Natural killer cell (primary cell): ENCODE measurements around the gene MASP2. TPM values are rescaled to one million over a fixed set of nuclear protein-coding genes. Genes with fewer than 3 reads are reported as not detected.

Source experiments
- ATAC-seq, 3 donors: fragments of 150-1000 bp in 2 of 3; fragments of 200-7000 bp in 1 of 3; cut with Tn5 transposase; 1 replicate in 1 of 3; 2 replicates in 2 of 3; pipeline ENCODE4 v1.10.0; 2021; ENCODE audit warnings: mild to moderate bottlenecking in 2 of 3, moderate library complexity in 2 of 3
- DNase-seq, 2 donors: peaks; one replicate each; pipeline versions ENCODE4 v3.0.0 to v3.0.0-alpha.2; 2013 to 2021; ENCODE audit warnings: mixed read lengths in 1 of 2
- H3K27ac ChIP-seq: one replicate; pipeline ENCODE4 v1.5.1; 2013; ENCODE audit warnings: mild to moderate bottlenecking, low read length
- H3K27me3 ChIP-seq: one replicate; pipeline ENCODE4 v1.6.1; 2013; ENCODE audit warnings: low read length; ENCODE audit not compliant: control insufficient read depth, insufficient read depth
- H3K36me3 ChIP-seq: one replicate; pipeline ENCODE4 v1.6.1; 2013; ENCODE audit warnings: low read length; ENCODE audit not compliant: control insufficient read depth, insufficient read depth
- H3K4me1 ChIP-seq: one replicate; pipeline ENCODE4 v1.6.1; 2013; ENCODE audit warnings: low read length; ENCODE audit not compliant: control insufficient read depth, insufficient read depth
- H3K4me3 ChIP-seq: one replicate; pipeline ENCODE4 v1.5.1; 2013; ENCODE audit warnings: low read length
- H3K9me3 ChIP-seq: one replicate; pipeline ENCODE4 v1.6.1; 2013; ENCODE audit warnings: low read length; ENCODE audit not compliant: control insufficient read depth, insufficient read depth
- H3K27ac Mint-ChIP-seq, 2 donors: one replicate each; pipeline ENCODE4 v1.8.0; 2022; ENCODE audit warnings: mild to moderate bottlenecking in 2 of 2, mixed read lengths in 2 of 2, moderate library complexity in 1 of 2
- H3K27me3 Mint-ChIP-seq, 2 donors: one replicate each; pipeline ENCODE4 v1.8.0; 2022; ENCODE audit warnings: low read depth in 2 of 2, mixed read lengths in 2 of 2
- H3K36me3 Mint-ChIP-seq: one replicate; pipeline ENCODE4 v1.8.0; 2022; ENCODE audit warnings: mixed read lengths
- H3K4me1 Mint-ChIP-seq, 2 donors: one replicate each; pipeline ENCODE4 v1.8.0; 2022; ENCODE audit warnings: mixed read lengths in 2 of 2
- H3K4me3 Mint-ChIP-seq: one replicate; pipeline ENCODE4 v1.8.0; 2022; ENCODE audit warnings: mild to moderate bottlenecking, moderate library complexity, mixed read lengths
- H3K9me3 Mint-ChIP-seq, 2 donors: one replicate each; pipeline ENCODE4 v1.8.0; 2022; ENCODE audit warnings: mixed read lengths in 2 of 2
- WGBS: methylation state at CpG from one replicate; pipeline ENCODE4 v1.1.7; 2013; ENCODE audit warnings: missing lambda C conversion rate; ENCODE audit not compliant: insufficient coverage; 5-methylcytosine and 5-hydroxymethylcytosine counted together
- intact Hi-C: fragments of 100-400 bp; cut with micrococcal nuclease; formaldehyde crosslinking; loops from one replicate; pipeline ENCODE4 v1.14.2; 2022
- total RNA-seq, 4 donors: library from RNA; stranded (reverse); fragments of 120-200 nt in 1 of 4; gene quantifications; one replicate each; pipeline versions ENCODE4 v1.2.3 to v1.2.4, GENCODE V29; 2013 to 2022
- TF ChIP-seq, protein P1 (sequence below): fragments of 200-600 bp; IDR thresholded peaks from one replicate; pipeline ENCODE4 v1.8.0; 2022; ENCODE audit warnings: antibody characterized with exemption

MASP2 gene
- total RNA-seq, 3 donors from 2014 or later (not counting 1 experiment from before 2014, with no cell fraction given), result 0.16 to 0.20 TPM; not detected in 1

DNA sequence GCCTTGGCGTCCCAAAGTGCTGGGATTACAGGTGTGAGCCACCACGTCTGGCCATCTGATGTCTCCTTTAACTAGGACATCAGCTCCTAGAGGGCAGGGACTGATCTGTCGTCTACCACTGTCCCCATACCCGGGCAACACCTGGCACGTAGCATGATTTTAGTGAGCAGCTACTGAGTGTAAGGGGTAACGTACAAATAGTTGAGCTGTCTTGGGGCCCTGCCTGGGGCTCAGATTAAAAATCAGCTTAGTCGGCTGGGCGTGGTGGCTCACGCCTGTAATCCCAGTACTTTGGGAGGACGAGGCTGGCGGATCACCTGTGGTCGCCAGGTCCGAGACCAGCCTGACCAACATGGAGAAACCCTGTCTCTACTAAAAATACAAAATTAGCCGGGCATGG, 11.0 kb upstream of the MASP2 start:
- Histone ChIP-seq H3K36me3 (peaks cover 4% of the 10 kb centered on the region), H3K27me3 (no peaks in the 10 kb centered on the region), H3K4me3 (no peak overlapping the region), H3K9me3 (no peaks in the 10 kb centered on the region), H3K27ac (no peak overlapping the region), H3K4me1 (peaks cover 37% of the 10 kb centered on the region)
- ATAC-seq (no peak), DNase-seq (no peak)
- no peak overlapping the region for H3K4me3 Mint-ChIP-seq
- H3K27me3 Mint-ChIP-seq, result no peaks in the 10 kb centered on the region
- TF ChIP-seq, protein P1, sequence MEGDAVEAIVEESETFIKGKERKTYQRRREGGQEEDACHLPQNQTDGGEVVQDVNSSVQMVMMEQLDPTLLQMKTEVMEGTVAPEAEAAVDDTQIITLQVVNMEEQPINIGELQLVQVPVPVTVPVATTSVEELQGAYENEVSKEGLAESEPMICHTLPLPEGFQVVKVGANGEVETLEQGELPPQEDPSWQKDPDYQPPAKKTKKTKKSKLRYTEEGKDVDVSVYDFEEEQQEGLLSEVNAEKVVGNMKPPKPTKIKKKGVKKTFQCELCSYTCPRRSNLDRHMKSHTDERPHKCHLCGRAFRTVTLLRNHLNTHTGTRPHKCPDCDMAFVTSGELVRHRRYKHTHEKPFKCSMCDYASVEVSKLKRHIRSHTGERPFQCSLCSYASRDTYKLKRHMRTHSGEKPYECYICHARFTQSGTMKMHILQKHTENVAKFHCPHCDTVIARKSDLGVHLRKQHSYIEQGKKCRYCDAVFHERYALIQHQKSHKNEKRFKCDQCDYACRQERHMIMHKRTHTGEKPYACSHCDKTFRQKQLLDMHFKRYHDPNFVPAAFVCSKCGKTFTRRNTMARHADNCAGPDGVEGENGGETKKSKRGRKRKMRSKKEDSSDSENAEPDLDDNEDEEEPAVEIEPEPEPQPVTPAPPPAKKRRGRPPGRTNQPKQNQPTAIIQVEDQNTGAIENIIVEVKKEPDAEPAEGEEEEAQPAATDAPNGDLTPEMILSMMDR, result no peak
- intact Hi-C loops, result no loop called here
- H3K9me3 Mint-ChIP-seq, result no peaks in the 10 kb centered on the region
- no peaks in the 10 kb centered on the region for H3K36me3 Mint-ChIP-seq
- no peak overlapping the region for H3K27ac Mint-ChIP-seq
- H3K4me1 Mint-ChIP-seq, result peaks cover 24 to 36% of the 10 kb centered on the region in 2 donors
- 97% methylated on average over 14 of the region's 14 CpGs for WGBS

GRCh38 chr1:11057477-11057876, 10.4 kb upstream of the MASP2 start:
- TF ChIP-seq, protein P1, result no peak
- no peak overlapping the region for H3K27ac Mint-ChIP-seq
- peaks cover 19 to 31% of the 10 kb centered on the region in 2 donors for H3K4me1 Mint-ChIP-seq
- H3K9me3 ChIP-seq, result no peaks in the 10 kb centered on the region
- no peaks in the 10 kb centered on the region for H3K27me3 Mint-ChIP-seq
- 94% methylated on average over 8 of the region's 8 CpGs for WGBS
- peaks cover 33% of the 10 kb centered on the region for H3K4me1 ChIP-seq
- intact Hi-C loops, result no loop called here
- H3K27me3 ChIP-seq, result no peaks in the 10 kb centered on the region
- ATAC-seq (no peak), DNase-seq (no peak)
- peaks cover 4% of the 10 kb centered on the region for H3K36me3 ChIP-seq
- no peaks in the 10 kb centered on the region for H3K9me3 Mint-ChIP-seq
- H3K4me3 Mint-ChIP-seq, result peak overlapping the region; percentile 35
- H3K4me3 ChIP-seq, result no peak overlapping the region
- H3K36me3 Mint-ChIP-seq, result no peaks in the 10 kb centered on the region
- H3K27ac ChIP-seq, result no peak overlapping the region

DNA sequence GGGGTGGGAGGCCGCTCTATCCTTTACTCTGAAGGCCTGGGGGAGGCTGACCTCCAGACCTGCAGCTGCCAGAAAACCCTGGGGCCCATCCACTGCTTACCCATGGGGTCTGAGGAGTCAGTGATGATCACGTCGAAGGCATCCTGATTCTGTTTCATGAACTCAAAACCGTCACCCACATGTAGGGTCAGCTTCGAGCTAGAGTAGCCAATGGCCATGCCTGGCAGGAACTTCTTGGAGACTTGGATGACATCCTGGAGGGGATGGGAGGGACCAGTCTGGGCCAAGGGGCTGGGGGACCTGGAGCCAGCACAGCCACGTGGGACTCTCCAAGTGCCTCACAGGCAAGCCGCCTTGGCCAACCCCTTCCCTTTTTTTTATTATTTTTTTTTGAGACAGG, 9.5 kb upstream of the MASP2 start:
- H3K9me3 Mint-ChIP-seq, result no peaks in the 10 kb centered on the region
- ATAC-seq (no peak), DNase-seq (no peak)
- Histone ChIP-seq H3K4me1 (peaks cover 27% of the 10 kb centered on the region), H3K27me3 (no peaks in the 10 kb centered on the region), H3K36me3 (peaks cover 4% of the 10 kb centered on the region), H3K9me3 (no peaks in the 10 kb centered on the region), H3K27ac (no peak overlapping the region), H3K4me3 (no peak overlapping the region)
- WGBS, result 97% methylated on average over 7 of the region's 7 CpGs
- peaks cover 18 to 23% of the 10 kb centered on the region in 2 donors for H3K4me1 Mint-ChIP-seq
- no peaks in the 10 kb centered on the region for H3K27me3 Mint-ChIP-seq
- no peak overlapping the region for H3K4me3 Mint-ChIP-seq
- intact Hi-C loops, result no loop called here
- no peak overlapping the region for H3K27ac Mint-ChIP-seq
- TF ChIP-seq, protein P1, result no peak
- H3K36me3 Mint-ChIP-seq, result no peaks in the 10 kb centered on the region

DNA sequence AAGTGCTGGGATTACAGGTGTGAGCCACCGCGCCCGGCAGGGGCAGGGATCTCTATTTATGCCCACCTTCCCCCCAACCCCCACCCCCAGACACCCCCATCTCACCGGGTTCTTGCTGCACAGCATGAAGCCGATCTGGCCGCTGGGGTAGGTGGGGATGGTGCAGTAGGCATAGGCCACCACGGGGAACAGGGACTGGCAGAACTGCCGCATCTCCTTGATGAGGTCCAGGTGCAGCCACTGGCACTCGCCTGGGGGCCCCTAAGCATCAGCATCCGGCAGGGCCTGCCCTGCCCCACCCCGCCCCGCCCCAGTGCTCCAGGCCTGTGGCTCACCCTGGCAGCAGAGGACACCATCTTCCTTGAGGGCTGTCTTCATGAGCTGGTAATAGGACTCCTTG, 8.6 kb upstream of the MASP2 start:
- no peak overlapping the region for H3K27ac Mint-ChIP-seq
- TF ChIP-seq, protein P1, result no peak
- ATAC-seq (no peak), DNase-seq (no peak)
- H3K27me3 ChIP-seq, result no peaks in the 10 kb centered on the region
- peaks cover 18% of the 10 kb centered on the region for H3K4me1 ChIP-seq
- H3K36me3 Mint-ChIP-seq, result no peaks in the 10 kb centered on the region
- H3K4me1 Mint-ChIP-seq, result peaks cover 11 to 17% of the 10 kb centered on the region in 2 donors
- no peaks in the 10 kb centered on the region for H3K9me3 Mint-ChIP-seq
- no peak overlapping the region for H3K27ac ChIP-seq
- H3K4me3 Mint-ChIP-seq, result no peak overlapping the region
- intact Hi-C loops, result no loop called here
- no peaks in the 10 kb centered on the region for H3K27me3 Mint-ChIP-seq
- peaks cover 4% of the 10 kb centered on the region for H3K36me3 ChIP-seq
- whole genome bisulfite sequencing, result 96% methylated on average over 10 of the region's 12 CpGs
- no peaks in the 10 kb centered on the region for H3K9me3 ChIP-seq
- no peak overlapping the region for H3K4me3 ChIP-seq
